Jurkat, Clone E6-1 (cell line): ENCODE measurements around the gene NAPSA.
"Not testable (repeated sequence)": the region's sequence is repeated elsewhere in the genome, so short reads cannot be mapped to it uniquely, and the experiment has no call there.

Experiments
- DNase-seq: peaks from one replicate; pipeline ENCODE4 v3.0.0-alpha.2; 2011; ENCODE audit warnings: low read depth, low spot score
- H3K4me3 ChIP-seq: 2 replicates; pipeline ENCODE4 v1.5.1; 2011; ENCODE audit warnings: mild to moderate bottlenecking, low read length, control low read depth, moderate library complexity

The NAPSA gene

GRCh38 chr19:50333737-50334617 lies 31.5 kb downstream of the NAPSA start:
- H3K4me3 ChIP-seq: no peak overlapping the region
- no peak for DNase-seq

- DNase-seq: no peak
- no peak overlapping the region for H3K4me3 ChIP-seq
Observed at GRCh38 chr19:50333235-50333736, 32.2 kb downstream of the NAPSA start.

GRCh38 chr19:50332244-50333038 lies 33.0 kb downstream of the NAPSA start:
- no peak overlapping the region for H3K4me3 ChIP-seq
- DNase-seq: no peak

GRCh38 chr19:50331994-50332243 lies 33.5 kb downstream of the NAPSA start:
- H3K4me3 ChIP-seq: no peak overlapping the region
- DNase-seq: no peak

GRCh38 chr19:50331221-50331993 lies 34.0 kb downstream of the NAPSA start:
- DNase-seq: peak; percentile 46
- peak overlapping the region; percentile 54 for H3K4me3 ChIP-seq

- peak; percentile 84 for DNase-seq
- peak overlapping the region; percentile 54 for H3K4me3 ChIP-seq
Observed at GRCh38 chr19:50330365-50331078, 34.9 kb downstream of the NAPSA start.

GRCh38 chr19:50329926-50330294 lies 35.5 kb downstream of the NAPSA start:
- DNase-seq: not testable (repeated sequence)
- peak overlapping the region; percentile 45 for H3K4me3 ChIP-seq

GRCh38 chr19:50329146-50329925 lies 36.1 kb downstream of the NAPSA start, which contains the start of gene KCNC3:
Gene KCNC3 (minus strand): TSS chr19:50329377. CDS start chr19:50329082, 295 bp downstream.
- H3K4me3 ChIP-seq: peak within 1 kb of the TSS; percentile 45
- peak; percentile 95 for DNase-seq

- H3K4me3 ChIP-seq: no peak overlapping the region
- DNase-seq: no peak
Observed at GRCh38 chr19:50328873-50329145, 36.6 kb downstream of the NAPSA start.

- no peak for DNase-seq
- H3K4me3 ChIP-seq: no peak overlapping the region
Observed at GRCh38 chr19:50328224-50328872, 37.1 kb downstream of the NAPSA start.

GRCh38 chr19:50327461-50328223 lies 37.8 kb downstream of the NAPSA start:
- no peak for DNase-seq

GRCh38 chr19:50327013-50327412 lies 38.4 kb downstream of the NAPSA start:
- no peak overlapping the region for H3K4me3 ChIP-seq
- DNase-seq: no peak

More at GRCh38 chr19:50327461-50328223, 37.8 kb downstream of the NAPSA start:
- H3K4me3 ChIP-seq: no peak overlapping the region

- DNase-seq: no peak
- peak overlapping the region; percentile 56 for H3K4me3 ChIP-seq
Observed at GRCh38 chr19:50326101-50326664, 39.3 kb downstream of the NAPSA start.

- DNase-seq: peak; percentile 78
- H3K4me3 ChIP-seq: peak overlapping the region; percentile 56
Observed at GRCh38 chr19:50325310-50326100, 39.9 kb downstream of the NAPSA start.

- H3K4me3 ChIP-seq: no peak overlapping the region
- DNase-seq: no peak
Observed at GRCh38 chr19:50324331-50324730, 41.1 kb downstream of the NAPSA start.

- H3K4me3 ChIP-seq: no peak overlapping the region
- DNase-seq: no peak
Observed at GRCh38 chr19:50323782-50324133, 41.7 kb downstream of the NAPSA start.
